ENCODE measurements around the gene GFOD1.
"Not testable (repeated sequence)": the region's sequence is repeated elsewhere in the genome, so short reads cannot be mapped to it uniquely, and the experiment has no call there.

The GFOD1 gene

GRCh38 chr6:13462458-13463327 is 24.7 kb downstream of the GFOD1 start:
- no peak for DNase-seq

DNA sequence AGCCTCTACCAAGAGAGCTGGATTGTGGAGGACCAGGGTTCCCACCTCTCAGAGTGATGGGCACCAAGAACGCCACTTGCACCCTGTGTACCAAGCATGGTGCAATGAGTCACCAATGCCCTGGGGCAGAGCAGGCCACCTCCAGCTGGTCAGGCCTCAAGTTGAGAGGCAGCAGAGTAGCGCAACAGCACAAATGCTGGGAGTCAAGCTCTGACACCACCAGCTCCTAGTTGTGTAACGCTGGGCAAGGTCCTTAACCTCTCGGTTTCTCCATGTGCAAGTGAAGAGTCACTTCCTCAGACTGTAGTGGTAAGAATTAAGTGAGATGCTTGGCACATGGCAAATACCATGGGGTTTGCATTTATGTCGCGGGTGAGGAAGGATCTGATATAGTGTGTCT is 25.6 kb downstream of the GFOD1 start:
- no peak for DNase-seq

DNA sequence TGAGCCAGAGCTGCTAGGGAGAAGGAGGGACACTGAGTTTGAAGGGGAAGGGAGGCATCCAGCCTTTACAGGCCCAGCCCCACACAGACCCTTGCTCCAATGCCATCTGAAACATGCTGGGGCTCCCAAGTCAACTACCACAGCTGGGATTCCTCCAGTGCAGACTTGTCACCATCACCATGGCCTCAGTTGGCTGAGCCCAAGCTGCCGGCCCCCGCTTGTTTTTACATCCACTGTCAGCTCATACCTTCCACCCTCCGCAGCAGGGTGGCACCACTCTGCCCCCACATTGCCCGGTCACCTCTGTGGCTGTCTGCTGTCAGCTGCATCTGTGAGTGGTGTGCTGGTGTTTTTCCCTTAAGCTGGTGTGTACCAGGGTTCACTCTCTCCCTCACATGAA is 26.1 kb downstream of the GFOD1 start:
- DNase-seq: no peak

- not testable (repeated sequence) for DNase-seq
These were observed 27.1 kb downstream of the GFOD1 start for GRCh38 chr6:13460289-13460688.

- no peak for DNase-seq
These were observed 29.8 kb downstream of the GFOD1 start for GRCh38 chr6:13457577-13457976.

GRCh38 chr6:13455552-13455966 is 31.8 kb downstream of the GFOD1 start:
- DNase-seq: no peak

GRCh38 chr6:13454286-13455221 is 32.8 kb downstream of the GFOD1 start:
- no peak for DNase-seq

DNA sequence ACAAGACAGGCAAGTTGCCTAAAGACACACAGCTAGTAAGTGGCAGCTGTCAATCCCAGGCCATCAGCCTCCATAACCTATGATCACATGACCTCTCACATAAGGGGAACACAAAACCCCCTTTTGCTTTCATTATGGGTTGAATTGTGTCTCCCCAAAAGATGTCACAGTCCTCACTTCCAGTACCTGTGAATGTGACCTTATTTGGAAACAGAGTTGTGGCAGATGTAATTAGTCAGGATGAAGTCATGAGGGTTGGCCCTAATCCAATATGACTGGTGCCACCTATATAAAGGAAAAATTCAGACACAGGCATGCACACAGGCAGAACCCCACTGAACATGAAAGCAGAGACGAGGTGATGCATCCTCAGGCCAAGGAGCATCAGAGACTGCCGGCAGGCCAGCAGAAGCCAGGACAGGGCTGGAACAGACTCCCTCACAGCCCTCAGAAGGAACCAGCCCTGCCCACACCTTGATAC is 33.6 kb downstream of the GFOD1 start:
- DNase-seq: peak; percentile 60

GRCh38 chr6:13453153-13453552 is 34.2 kb downstream of the GFOD1 start:
- no peak for DNase-seq

GRCh38 chr6:13452346-13453117 is 34.9 kb downstream of the GFOD1 start:
- DNase-seq: no peak

- no peak for DNase-seq
These were observed 36.1 kb downstream of the GFOD1 start for GRCh38 chr6:13451181-13451895.

DNA sequence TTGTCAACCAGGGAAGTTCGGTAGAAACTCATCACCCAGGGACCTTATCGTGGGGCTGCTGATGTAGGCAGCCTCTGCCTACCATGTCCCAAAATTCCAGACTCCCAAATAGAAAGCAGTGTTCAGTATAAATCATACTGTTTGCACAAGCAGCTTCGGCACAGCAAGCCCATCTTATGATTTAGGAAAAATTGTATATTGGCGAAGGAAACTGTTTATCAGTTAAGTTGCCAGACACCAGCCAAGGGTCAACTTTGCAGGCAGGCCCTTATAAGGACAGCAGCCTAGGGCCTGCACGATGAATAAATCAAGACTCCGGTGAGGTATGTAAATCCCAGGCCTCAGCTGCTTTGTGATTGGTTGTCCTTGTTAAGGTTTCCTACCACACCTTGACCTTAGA is 36.8 kb downstream of the GFOD1 start:
- no peak for DNase-seq

- no peak for DNase-seq
These were observed 39.3 kb downstream of the GFOD1 start for GRCh38 chr6:13447949-13448724.

- DNase-seq: no peak
These were observed 41.0 kb downstream of the GFOD1 start for GRCh38 chr6:13446381-13446780.

DNA sequence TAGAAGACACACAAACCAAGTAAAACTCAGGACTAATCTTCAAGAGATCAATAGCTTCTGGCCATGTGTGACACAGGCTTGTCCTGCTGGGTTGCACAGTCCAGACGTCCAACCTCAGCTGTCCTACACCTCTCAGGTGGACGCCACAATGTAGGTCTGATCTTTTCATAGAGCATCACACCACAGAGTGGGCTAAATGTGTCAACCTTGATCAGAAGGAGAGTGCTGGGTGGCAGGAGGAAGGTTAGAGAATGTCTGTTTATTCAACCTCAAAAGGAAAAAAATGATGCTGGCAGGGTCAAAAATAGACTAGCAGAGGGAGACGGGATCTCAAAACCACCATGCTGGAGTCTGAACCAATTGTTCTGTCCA is 41.7 kb downstream of the GFOD1 start:
- DNase-seq: no peak

DNA sequence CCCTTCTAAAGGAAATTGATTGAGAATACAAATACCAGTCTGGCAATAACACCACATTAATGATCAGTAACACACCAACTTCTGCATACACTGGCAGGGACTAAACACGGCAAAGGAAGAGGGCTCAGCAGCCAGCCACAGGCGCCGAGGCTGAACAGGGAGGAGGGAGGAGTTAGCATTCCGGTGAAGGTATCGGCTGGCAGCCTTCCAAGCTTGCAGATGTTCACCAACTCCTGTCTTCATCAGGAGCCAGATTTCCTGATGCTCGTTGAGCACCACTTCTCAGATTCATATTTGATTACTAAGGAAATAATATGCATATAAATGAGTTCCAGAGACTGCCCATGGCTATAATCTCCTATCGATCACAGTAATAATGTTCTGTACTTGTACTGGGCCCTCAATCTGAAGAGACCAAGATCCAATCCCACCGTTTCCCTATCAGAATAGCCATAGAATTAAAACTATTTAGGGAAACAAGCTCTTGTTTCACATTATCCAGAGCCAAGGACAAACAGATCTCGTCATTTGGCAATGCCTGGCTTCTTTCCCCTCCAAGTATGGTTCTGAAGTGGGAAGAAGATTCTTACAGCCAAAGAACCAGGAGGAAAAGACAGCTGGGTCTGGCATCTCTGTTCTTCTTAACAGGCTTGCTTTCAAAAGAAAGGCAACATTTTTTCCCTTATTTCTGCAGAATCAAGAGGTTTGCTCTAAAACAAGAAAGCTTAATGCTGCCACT is 42.2 kb downstream of the GFOD1 start:
- DNase-seq: peak; percentile 84

GRCh38 chr6:13444604-13445003 is 42.8 kb downstream of the GFOD1 start:
- DNase-seq: no peak

- not testable (repeated sequence) for DNase-seq
These were observed 43.4 kb downstream of the GFOD1 start for GRCh38 chr6:13443978-13444377.

GRCh38 chr6:13441778-13442177 is 45.6 kb downstream of the GFOD1 start:
- DNase-seq: no peak

GRCh38 chr6:13439644-13440043 is 47.8 kb downstream of the GFOD1 start:
- no peak for DNase-seq

- no peak for DNase-seq
These were observed 49.3 kb downstream of the GFOD1 start for GRCh38 chr6:13438126-13438525.
